ENCODE measurements around the gene THAP6.

The THAP6 gene

DNA sequence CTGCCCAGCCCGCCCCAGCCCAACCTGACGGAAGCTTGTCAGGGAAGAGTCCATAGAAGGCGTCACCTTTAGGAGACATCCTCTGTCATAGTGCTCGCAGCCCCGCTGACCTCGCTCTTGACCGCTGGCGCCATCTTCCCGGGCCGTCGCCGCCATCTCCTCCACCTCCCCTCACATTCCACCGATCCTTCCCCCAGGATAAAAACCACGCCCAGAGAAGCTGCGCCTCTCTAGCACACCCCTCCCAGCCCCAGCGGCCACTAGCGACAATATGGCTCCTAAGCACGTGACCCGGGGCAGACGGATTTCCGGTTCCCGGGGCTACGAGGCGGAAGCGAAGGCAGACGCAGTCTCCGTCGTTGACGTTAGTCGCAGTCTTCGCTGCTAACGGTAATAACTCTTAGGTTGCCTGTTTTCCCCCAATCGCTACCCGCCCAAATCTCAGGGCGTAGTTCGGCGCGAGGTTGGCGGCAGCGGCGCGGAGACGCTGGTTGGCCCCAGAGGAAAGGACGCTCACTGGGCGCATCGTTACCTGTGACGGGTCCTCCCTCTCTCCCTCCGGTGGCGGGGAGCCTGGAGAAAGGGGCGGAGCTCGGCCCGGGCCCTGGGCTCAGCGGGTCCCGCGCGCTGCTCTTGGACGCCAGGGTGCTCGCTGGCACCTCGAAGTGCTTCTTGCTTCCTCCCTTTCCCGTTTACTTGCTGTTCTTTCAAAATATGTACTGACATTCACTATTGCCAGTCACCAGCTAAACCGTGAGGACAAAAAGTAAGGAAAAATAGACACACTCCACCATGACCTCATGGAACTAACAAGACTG, at the start of gene THAP6, which contains the start of gene RCHY1:
TSS of gene THAP6 (plus strand) at position 343 of the 818 bp plus-strand sequence. CDS start 980 bp downstream, outside the sequence.
TSS of gene RCHY1 (minus strand) at position 273 of the 818 bp plus-strand sequence. CDS start at position 156, 117 bp downstream.
- peak; percentile 94 for DNase-seq (ENCODE audit: low read depth)
- TF ChIP-seq, protein P1, sequence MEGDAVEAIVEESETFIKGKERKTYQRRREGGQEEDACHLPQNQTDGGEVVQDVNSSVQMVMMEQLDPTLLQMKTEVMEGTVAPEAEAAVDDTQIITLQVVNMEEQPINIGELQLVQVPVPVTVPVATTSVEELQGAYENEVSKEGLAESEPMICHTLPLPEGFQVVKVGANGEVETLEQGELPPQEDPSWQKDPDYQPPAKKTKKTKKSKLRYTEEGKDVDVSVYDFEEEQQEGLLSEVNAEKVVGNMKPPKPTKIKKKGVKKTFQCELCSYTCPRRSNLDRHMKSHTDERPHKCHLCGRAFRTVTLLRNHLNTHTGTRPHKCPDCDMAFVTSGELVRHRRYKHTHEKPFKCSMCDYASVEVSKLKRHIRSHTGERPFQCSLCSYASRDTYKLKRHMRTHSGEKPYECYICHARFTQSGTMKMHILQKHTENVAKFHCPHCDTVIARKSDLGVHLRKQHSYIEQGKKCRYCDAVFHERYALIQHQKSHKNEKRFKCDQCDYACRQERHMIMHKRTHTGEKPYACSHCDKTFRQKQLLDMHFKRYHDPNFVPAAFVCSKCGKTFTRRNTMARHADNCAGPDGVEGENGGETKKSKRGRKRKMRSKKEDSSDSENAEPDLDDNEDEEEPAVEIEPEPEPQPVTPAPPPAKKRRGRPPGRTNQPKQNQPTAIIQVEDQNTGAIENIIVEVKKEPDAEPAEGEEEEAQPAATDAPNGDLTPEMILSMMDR (conservative IDR thresholded peaks at IDR 0.05; ENCODE audit: low read depth, low read length) = no peak

DNA sequence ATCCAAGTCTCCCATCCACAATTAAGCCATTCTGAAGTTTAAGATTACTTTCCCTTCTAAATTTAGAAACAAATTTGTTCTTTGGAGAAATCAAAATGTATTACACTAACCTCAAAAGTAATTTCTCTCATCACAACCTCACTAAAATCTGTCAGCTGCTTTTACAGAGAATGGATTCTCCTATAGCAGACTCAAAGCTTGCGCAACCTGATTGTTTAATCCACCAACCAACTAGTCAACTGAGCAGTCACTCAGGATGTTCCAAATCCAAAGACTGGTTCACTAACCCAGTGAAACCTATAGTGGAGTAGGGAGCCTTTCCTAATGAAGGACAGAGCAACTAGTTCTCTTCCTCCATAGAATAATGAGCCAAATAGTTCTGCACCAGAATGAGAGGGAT, 44.4 kb upstream of the THAP6 start:
- no peak overlapping the region for H3K4me3 ChIP-seq (ENCODE audit: low read depth, low read length)
- no peak for DNase-seq (ENCODE audit: low read depth)
- TF ChIP-seq, protein P1 (conservative IDR thresholded peaks at IDR 0.05; ENCODE audit: low read depth, low read length) = no peak

More for the DNA sequence above, at the start of gene THAP6, which contains the start of gene RCHY1:
- H3K4me3 ChIP-seq (ENCODE audit: low read depth, low read length) = peak within 1 kb of the TSS; percentile 89

- TF ChIP-seq, protein P1 (conservative IDR thresholded peaks at IDR 0.05; ENCODE audit: low read depth, low read length) = no peak
- no peak for DNase-seq (ENCODE audit: low read depth)
Measured at GRCh38 chr4:75470738-75471137, 43.5 kb upstream of the THAP6 start.

GRCh38 chr4:75477201-75477600, 37.1 kb upstream of the THAP6 start:
- TF ChIP-seq, protein P1 (conservative IDR thresholded peaks at IDR 0.05; ENCODE audit: low read depth, low read length) = no peak
- DNase-seq (ENCODE audit: low read depth) = peak; percentile 54
- H3K4me3 ChIP-seq (ENCODE audit: low read depth, low read length) = no peak overlapping the region

More at GRCh38 chr4:75470738-75471137, 43.5 kb upstream of the THAP6 start:
- no peak overlapping the region for H3K4me3 ChIP-seq (ENCODE audit: low read depth, low read length)

- peak; percentile 5 for DNase-seq (ENCODE audit: low read depth)
- TF ChIP-seq, protein P1 (conservative IDR thresholded peaks at IDR 0.05; ENCODE audit: low read depth, low read length) = no peak
- H3K4me3 ChIP-seq (ENCODE audit: low read depth, low read length) = no peak overlapping the region
Measured at GRCh38 chr4:75484190-75484589, 30.1 kb upstream of the THAP6 start.

DNA sequence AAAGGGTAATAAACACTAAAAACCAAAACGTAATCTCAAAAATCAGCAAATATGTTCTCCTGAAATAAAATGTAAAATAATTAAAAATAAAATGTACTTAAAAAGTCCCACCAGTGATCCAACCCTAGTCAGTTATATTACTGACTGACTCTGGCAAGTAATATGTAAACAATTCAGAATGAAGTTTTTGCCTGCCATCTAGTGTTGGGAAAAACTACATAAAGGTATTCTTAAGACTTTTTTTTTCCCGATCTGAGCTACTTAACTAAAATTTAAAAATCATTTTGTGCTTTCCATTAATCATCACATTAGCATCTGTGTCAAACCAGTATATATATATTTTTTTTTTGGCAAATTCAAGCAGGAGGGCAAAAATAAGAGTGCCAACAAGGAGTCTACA, 24.1 kb upstream of the THAP6 start:
- peak; percentile 70 for DNase-seq (ENCODE audit: low read depth)
- no peak overlapping the region for H3K4me3 ChIP-seq (ENCODE audit: low read depth, low read length)
- TF ChIP-seq, protein P1 (conservative IDR thresholded peaks at IDR 0.05; ENCODE audit: low read depth, low read length) = peak; percentile 43
